T-helper 2 cell treated with Interferon-gamma antibody and Interleukin-4, amounts not matched to agents 5 μg/mL and 100 μg/mL, for 36 hours (primary cell): ENCODE results near the gene PSD4.

Source experiments
- DNase-seq: peaks from one replicate; pipeline ENCODE4 v3.0.0; 2021; ENCODE audit warnings: low spot score
- H3K27ac Mint-ChIP-seq: one replicate; pipeline ENCODE4 v1.8.0; 2021; ENCODE audit warnings: mild to moderate bottlenecking, mixed read lengths
- H3K27me3 Mint-ChIP-seq: one replicate; pipeline ENCODE4 v1.8.0; 2021; ENCODE audit warnings: low read depth, mixed read lengths
- H3K36me3 Mint-ChIP-seq: one replicate; pipeline ENCODE4 v1.8.0; 2021; ENCODE audit warnings: low read depth, mixed read lengths
- H3K4me1 Mint-ChIP-seq: one replicate; pipeline ENCODE4 v1.8.0; 2021; ENCODE audit warnings: low read depth, mixed read lengths
- H3K4me3 Mint-ChIP-seq: one replicate; pipeline ENCODE4 v1.8.0; 2022; ENCODE audit warnings: mild to moderate bottlenecking, moderate library complexity, mixed read lengths
- H3K9me3 Mint-ChIP-seq: one replicate; pipeline ENCODE4 v1.8.0; 2021; ENCODE audit warnings: mixed read lengths

Gene PSD4

DNA sequence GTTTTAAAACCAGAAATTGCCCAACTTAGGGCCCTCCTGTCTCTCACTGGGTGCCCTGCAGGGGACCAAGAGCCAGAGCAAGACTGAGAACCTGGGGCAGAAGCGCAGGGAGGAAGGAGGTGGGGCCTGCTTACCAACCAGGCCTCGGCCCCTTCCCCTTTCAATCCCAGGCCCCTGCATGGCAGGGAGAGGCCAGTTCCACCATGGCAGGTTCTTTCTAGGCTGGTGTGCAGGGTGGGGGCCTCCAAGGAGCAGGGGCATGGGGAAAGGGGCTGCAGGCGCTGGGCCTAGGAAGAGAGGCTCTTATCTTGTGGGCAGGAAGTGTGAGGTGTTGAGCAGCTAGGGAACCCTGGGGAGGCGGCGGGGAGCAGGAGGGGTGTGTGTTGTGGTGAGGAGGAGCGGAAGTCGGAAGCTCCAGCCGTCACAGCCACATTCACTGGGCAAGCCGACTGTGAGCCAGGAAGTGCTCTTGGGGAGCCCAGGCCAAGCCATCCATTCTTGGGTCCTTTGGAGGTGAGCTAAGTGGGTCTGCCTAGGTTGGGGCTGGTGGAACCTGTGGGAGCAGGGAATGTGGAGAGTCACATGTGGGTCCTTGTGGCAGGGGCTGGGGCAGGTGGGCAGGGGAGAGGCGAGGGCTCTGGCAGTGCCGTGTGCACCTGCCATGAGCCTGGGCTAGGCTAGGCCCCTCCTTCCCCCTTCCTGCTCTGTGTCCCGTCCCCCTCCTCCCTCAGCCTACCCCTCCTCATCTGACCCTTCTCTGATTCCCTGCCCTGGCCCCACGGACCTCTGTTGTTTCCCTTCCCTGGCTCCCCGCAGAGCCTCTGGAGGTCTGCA, at the start of gene PSD4:
Gene PSD4 (plus strand): TSS at position 430 of the 834 bp plus-strand sequence. CDS start 8,486 bp downstream, outside the sequence.
- Mint-ChIP-seq H3K4me1 (peaks cover 65% of the 10 kb centered on the region), H3K36me3 (peaks cover 62% of the 10 kb centered on the region), H3K27ac (peak within 1 kb of the TSS; percentile 93), H3K9me3 (peaks cover 5% of the 10 kb centered on the region), H3K4me3 (peak within 1 kb of the TSS; percentile 89), H3K27me3 (no peaks in the 10 kb centered on the region)
- DNase-seq, result peak; percentile 91

DNA sequence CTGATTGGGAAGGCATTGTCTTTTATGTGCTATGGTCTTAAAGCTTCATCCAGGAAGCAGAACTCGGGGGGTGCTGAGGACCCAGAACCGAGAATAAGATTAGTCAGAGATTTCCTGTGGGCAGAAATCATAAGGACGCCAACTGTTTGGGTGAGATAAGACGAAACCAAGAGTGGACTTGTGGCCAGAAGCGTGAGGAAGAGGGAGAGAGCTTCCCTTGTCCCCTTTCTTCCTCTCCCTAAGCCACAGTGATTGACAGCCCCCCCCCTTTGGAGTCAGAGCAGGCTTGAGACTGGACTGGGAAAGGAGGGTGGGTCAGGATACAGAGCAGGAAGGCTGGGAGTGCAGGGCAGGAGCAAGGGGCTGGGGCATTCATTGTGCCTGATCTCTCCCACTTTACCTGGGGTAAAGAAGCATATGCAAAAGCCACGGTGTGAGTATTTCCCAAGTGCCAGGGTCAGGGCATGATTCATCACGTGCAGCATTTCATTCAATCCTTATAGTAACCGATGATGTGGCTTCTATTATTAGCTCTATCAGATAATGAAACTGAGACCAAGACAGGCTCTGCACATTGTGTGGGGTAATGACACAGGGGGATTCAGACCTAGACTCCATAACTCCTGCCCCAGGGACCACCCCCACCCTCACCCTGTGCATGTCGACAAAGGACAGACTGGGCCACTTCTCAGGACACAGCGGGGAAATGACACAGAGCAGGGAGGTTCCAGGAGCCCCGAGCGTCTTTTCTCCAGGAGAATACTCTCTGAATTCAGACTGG, 49.4 kb upstream of the PSD4 start:
- Mint-ChIP-seq H3K4me3 (peak overlapping the region; percentile 28), H3K27ac (peak overlapping the region; percentile 28), H3K9me3 (no peaks in the 10 kb centered on the region), H3K27me3 (no peaks in the 10 kb centered on the region), H3K36me3 (no peaks in the 10 kb centered on the region), H3K4me1 (peaks cover 37% of the 10 kb centered on the region)
- no peak for DNase-seq

DNA sequence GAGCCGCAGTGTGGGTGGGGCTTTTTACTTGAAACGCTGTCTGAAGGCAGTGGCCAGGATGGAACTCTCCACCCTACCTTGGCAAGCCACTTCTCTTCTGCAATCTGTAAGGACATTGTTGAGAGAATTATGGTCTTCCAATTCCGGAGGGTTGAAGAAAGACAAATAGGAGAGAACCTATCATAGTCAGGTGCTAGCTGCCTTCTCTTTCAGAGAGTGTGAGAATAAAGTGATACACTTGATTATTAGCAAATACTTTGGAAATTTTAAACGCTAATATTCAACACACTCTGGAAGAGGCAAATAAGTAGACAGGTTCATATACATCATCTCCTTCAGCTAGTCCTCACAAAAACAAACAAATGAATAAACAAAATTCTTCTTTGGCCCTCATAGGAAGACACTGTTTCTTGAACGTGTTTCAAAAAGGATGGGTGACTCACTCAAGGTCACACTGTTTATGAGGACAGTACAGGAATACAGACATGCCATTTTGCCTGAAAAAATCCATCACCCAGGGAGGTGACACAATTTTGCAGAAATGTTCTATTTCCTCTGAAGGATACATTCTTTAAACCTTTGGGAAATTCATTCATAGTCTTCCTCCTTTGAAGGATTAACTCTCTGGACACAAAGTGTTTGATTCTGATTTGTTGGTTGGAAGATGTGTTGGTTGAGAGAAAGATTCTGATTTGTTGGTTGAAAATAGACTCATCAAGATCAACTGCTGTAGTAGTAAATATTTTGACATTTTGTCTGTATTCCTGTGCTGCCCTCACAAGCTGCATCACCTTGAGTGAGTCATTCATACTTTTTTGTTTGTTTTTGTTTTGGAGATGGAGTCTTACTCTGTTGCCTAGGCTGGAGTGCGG, 48.6 kb upstream of the PSD4 start:
- Mint-ChIP-seq H3K4me3 (no peak overlapping the region), H3K27ac (no peak overlapping the region), H3K9me3 (no peaks in the 10 kb centered on the region), H3K36me3 (no peaks in the 10 kb centered on the region), H3K4me1 (peaks cover 33% of the 10 kb centered on the region), H3K27me3 (no peaks in the 10 kb centered on the region)
- DNase-seq, result no peak

DNA sequence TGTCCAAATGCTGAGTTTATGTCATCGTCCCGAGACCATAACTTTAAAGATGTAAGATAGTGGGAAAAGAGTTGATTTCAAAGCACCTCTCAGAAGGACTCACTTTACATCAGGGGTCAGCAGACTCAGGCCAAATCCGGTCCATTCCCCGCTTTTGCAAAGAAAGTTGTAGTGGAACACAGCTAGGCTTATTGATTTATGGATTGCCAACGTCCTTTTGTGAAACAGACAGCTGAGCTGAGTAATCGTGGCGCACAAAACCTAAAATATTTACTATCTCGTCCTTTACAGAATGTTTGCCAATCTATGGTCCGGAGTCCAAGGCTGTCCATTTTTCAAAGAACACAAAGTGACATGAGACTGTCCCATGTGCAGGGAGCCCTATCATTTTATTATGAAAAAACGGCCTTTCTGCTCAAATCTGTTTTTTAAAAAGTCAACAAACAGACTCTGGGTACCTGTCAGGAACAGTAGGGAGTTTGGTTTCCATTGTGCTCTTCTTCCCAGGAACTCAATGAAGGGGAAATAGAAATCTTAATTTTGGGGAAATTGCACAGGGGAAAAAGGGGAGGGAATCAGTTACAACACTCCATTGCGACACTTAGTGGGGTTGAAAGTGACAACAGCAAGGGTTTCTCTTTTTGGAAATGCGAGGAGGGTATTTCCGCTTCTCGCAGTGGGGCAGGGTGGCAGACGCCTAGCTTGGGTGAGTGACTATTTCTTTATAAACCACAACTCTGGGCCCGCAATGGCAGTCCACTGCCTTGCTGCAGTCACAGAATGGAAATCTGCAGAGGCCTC, 46.7 kb upstream of the PSD4 start, which contains the start of gene IL1RN:
Gene IL1RN (plus strand): TSS at position 754 of the 801 bp plus-strand sequence. CDS start 27 bp downstream, at position 781.
- Mint-ChIP-seq H3K4me3 (no peak within 1 kb of the TSS), H3K9me3 (no peaks in the 10 kb centered on the region), H3K4me1 (peaks cover 25% of the 10 kb centered on the region), H3K27me3 (no peaks in the 10 kb centered on the region), H3K27ac (no peak within 1 kb of the TSS), H3K36me3 (no peaks in the 10 kb centered on the region)
- DNase-seq, result no peak

DNA sequence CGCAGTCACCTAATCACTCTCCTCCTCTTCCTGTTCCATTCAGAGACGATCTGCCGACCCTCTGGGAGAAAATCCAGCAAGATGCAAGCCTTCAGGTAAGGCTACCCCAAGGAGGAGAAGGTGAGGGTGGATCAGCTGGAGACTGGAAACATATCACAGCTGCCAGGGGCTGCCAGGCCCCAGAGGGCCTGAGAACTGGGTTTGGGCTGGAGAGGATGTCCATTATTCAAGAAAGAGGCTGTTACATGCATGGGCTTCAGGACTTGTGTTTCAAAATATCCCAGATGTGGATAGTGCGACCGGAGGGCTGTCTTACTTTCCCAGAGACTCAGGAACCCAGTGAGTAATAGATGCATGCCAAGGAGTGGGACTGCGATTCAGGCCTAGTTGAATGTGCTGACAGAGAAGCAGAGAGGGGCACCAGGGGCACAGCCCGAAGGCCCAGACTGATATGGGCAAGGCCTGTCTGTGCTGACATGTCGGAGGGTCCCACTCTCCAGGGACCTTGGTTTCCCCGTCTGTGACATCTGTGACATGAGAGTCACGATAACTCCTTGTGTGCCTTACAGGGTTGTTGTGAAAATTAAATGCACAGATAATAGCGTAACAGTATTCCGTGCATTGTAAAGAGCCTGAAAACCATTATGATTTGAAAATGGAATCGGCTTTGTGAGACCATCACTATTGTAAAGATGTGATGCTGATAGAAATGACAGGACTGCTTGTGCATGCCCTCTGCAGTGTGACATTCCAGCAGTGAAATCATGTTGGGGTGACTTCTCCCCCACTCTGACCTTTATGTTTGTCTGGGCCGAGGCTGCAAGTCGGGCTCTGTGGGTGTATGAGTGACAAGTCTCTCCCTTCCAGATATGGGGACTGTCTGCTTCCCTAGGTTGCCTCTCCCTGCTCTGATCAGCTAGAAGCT, 45.9 kb upstream of the PSD4 start:
- Mint-ChIP-seq H3K27me3 (no peaks in the 10 kb centered on the region), H3K36me3 (no peaks in the 10 kb centered on the region), H3K9me3 (no peaks in the 10 kb centered on the region), H3K4me1 (peaks cover 25% of the 10 kb centered on the region), H3K27ac (no peak overlapping the region), H3K4me3 (no peak overlapping the region)
- DNase-seq, result no peak

DNA sequence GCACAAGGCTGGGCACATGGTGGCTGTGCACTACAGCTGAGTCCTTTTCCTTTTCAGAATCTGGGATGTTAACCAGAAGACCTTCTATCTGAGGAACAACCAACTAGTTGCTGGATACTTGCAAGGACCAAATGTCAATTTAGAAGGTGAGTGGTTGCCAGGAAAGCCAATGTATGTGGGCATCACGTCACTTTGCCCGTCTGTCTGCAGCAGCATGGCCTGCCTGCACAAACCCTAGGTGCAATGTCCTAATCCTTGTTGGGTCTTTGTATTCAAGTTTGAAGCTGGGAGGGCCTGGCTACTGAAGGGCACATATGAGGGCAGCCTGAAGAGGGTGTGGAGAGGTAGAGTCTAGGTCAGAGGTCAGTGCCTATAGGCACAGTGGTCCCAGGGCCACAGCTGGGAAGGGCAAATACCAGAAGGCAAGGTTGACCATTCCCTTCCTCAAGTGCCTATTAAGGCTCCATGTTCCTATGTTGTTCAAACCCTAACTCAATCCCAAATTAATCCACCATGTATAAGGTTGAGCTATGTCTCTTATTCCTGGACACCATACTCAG, 44.2 kb upstream of the PSD4 start:
- peaks cover 21% of the 10 kb centered on the region for H3K4me1 Mint-ChIP-seq
- no peaks in the 10 kb centered on the region for H3K9me3 Mint-ChIP-seq
- no peak overlapping the region for H3K4me3 Mint-ChIP-seq
- no peaks in the 10 kb centered on the region for H3K36me3 Mint-ChIP-seq
- H3K27me3 Mint-ChIP-seq, result no peaks in the 10 kb centered on the region
- no peak for DNase-seq
- no peak overlapping the region for H3K27ac Mint-ChIP-seq

DNA sequence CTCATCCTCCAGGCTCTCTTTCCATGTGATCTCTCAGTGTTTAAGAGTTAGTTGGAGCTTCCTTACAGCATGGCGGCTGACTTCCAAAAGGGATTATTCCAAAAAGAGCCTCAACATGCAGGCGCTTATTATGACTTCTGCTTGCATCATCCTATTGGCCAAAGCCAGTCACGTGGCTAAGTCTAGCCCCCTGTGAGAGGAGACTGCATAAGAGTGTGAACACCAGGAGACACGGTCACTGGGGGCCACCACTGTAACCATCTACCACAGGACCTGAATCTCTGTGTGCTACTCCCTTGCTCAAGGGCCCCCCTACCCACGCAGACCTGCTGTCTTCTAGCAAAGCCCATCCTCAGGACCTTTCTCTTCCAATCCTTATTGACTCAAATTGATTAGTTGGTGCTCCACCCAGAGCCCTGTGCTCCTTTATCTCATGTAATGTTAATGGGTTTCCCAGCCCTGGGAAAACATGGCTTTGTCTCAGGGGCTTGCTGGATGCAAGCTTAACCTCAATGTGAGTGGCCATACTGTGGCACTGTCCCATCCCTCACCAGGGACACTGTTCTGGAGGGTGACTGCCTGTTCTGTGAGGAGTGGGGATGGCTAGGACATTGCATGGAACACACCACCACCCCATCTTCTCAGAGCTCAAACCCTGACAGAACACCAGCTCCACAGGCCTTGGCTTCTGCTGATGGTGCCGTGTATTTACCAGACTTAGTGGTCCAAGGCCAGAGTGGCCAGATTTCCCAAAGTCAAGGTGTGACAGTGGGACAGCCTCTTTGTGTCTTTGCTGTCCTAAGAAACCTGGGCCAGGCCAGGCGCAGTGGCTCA, 42.2 kb upstream of the PSD4 start:
- no peaks in the 10 kb centered on the region for H3K27me3 Mint-ChIP-seq
- no peaks in the 10 kb centered on the region for H3K9me3 Mint-ChIP-seq
- DNase-seq, result no peak
- no peak overlapping the region for H3K27ac Mint-ChIP-seq
- peaks cover 15% of the 10 kb centered on the region for H3K4me1 Mint-ChIP-seq
- no peak overlapping the region for H3K4me3 Mint-ChIP-seq
- no peaks in the 10 kb centered on the region for H3K36me3 Mint-ChIP-seq

DNA sequence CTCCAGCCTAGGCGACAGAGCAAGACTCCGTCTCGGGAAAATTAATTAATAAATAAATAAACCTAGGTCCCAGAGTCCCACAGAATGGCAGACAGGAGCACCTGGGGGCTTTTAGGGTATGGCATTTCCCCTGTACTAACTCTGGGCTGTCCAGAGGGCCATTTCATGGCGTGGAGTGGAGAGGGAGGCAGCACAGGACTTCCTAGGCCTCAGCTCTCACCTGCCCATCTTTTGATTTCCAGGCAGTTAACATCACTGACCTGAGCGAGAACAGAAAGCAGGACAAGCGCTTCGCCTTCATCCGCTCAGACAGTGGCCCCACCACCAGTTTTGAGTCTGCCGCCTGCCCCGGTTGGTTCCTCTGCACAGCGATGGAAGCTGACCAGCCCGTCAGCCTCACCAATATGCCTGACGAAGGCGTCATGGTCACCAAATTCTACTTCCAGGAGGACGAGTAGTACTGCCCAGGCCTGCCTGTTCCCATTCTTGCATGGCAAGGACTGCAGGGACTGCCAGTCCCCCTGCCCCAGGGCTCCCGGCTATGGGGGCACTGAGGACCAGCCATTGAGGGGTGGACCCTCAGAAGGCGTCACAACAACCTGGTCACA, 41.3 kb upstream of the PSD4 start:
- DNase-seq, result no peak
- Mint-ChIP-seq H3K27me3 (no peaks in the 10 kb centered on the region), H3K4me1 (peaks cover 16% of the 10 kb centered on the region), H3K4me3 (no peak overlapping the region), H3K36me3 (no peaks in the 10 kb centered on the region), H3K27ac (no peak overlapping the region), H3K9me3 (no peaks in the 10 kb centered on the region)

DNA sequence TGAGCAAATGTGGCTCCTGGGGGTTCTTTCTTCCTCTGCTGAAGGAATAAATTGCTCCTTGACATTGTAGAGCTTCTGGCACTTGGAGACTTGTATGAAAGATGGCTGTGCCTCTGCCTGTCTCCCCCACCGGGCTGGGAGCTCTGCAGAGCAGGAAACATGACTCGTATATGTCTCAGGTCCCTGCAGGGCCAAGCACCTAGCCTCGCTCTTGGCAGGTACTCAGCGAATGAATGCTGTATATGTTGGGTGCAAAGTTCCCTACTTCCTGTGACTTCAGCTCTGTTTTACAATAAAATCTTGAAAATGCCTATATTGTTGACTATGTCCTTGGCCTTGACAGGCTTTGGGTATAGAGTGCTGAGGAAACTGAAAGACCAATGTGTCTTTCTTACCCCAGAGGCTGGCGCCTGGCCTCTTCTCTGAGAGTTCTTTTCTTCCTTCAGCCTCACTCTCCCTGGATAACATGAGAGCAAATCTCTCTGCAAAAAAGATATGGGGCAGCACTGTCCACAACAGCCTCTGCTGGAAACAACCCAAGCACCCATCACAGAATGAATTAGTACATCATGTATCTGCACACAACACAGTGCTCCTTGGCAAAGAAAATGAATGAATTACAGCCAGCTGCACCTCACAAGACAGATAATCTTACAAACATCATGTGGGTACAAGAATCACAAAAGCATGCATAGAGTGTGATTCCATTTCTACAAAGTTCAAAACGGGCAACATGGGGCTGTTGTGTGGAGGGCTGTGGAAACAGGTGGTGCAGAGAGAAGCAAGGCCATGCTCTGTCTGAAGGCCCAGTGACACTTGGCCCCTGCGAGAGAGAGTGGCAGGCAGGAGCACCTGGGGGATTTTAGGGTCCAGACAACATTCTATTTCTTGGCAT, 39.8 kb upstream of the PSD4 start:
- Mint-ChIP-seq H3K36me3 (no peaks in the 10 kb centered on the region), H3K4me1 (peaks cover 27% of the 10 kb centered on the region), H3K9me3 (no peaks in the 10 kb centered on the region), H3K27me3 (no peaks in the 10 kb centered on the region), H3K27ac (no peak overlapping the region), H3K4me3 (no peak overlapping the region)
- DNase-seq, result no peak

DNA sequence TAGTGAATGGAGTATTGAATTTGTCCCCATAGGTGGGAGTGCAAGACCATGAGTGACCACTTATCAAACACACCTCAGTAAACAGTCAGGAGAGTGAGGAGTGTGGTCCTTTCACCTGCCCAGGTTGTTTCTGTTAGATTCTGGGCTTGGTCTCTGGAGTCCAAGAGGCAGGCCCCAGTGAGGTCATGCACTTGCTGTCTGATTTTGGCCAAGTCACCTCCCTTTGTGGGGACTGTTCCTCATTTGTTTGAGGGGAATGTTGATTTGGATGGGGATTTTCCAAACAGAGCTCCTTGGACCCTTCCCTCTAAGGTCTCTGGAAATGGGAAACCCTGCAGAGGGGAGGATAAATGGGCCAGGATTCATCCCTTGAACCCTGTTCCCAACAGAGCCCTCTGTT, 39.1 kb upstream of the PSD4 start:
- Mint-ChIP-seq H3K27ac (no peak overlapping the region), H3K9me3 (no peaks in the 10 kb centered on the region)
- no peak for DNase-seq

More for the DNA sequence above, 39.1 kb upstream of the PSD4 start:
- H3K4me3 Mint-ChIP-seq, result no peak overlapping the region
- peaks cover 28% of the 10 kb centered on the region for H3K4me1 Mint-ChIP-seq
- no peaks in the 10 kb centered on the region for H3K27me3 Mint-ChIP-seq
- H3K36me3 Mint-ChIP-seq, result no peaks in the 10 kb centered on the region
